Measurements from ENCODE around the gene ASIC3. TPM values are rescaled to one million over a fixed set of nuclear protein-coding genes. Genes with fewer than 3 reads are reported as not detected.
"Not testable (repeated sequence)": the region's sequence is repeated elsewhere in the genome, so short reads cannot be mapped to it uniquely, and the experiment has no call there.

ASIC3 gene
- total RNA-seq, 1 donor = 0.18 TPM

DNA sequence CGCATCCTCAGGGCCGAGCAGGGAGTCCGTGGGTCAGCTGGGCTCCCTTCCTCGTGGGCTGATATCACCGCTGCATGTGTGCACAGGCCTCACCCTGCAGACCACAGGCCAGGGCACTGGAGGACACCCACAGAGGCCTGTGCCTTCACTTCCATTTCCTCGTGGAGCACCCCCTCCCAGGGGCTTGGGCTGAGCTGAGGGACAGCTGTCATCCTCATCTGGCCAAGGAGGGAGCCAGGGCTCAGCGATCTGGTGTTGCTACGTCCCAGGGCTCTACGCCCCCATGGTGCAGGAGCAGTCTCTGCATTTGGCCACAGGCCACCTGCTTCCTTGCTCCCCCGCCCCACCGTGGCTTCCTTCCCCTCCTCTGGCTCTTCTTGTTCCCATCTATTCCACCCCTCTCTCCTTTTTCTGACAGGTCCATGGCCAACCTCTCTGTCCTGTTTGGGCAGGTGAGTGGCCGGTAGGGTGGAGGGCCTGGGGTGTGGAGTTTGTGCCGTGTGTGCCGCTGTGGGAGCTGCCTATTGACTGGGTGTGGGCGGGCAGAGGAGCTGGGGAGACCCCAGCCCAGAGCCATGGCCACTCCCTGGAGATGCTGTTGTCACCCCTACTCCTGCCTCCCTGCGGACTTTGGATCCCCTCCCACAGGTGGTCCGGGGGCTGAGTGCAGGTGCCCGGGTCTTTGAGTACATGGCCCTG lies 8.3 kb upstream of the ASIC3 start:
- TF ChIP-seq CTCF (IDR thresholded peaks at IDR 0.05; ENCODE audit: insufficient read depth, low read length) = no peak
- DNase-seq (ENCODE audit: low read depth) = no peak
- no peak overlapping the region for H3K4me3 ChIP-seq (ENCODE audit: low read depth, low read length)

DNA sequence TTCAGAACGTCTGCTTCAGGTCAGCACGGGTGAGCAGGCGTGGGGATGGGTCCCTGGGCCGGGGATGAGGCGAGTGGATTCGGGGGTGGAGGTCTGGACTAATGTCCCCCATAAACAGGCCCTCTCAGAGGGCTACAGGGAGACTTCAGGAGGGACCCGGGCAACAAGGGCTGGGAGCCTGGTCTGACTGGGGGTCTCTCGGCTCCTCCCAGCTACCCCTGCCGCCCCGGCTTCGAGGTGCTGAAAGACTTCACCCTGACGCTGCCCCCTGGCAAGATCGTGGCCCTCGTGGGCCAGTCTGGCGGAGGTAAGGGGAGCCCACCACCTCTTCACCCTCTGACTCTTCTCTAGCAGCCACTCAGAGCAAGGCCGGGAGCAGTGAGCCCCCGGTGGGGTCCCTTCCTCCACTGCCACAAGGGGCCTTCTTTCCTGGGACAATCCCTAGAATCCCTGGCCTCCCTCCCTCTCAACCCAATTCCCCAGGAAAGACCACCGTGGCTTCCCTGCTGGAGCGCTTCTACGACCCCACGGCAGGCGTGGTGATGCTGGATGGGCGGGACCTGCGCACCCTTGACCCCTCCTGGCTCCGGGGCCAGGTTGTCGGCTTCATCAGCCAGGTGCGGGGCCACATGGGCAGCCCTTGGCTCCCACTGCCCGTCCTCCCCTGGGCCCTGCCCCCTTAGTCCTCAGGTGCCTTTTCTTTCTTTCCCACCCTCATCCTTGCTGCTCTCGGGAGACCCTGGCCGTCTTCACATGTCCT lies 7.5 kb upstream of the ASIC3 start:
- TF ChIP-seq CTCF (IDR thresholded peaks at IDR 0.05; ENCODE audit: insufficient read depth, low read length) = no peak
- no peak for DNase-seq (ENCODE audit: low read depth)
- no peak overlapping the region for H3K4me3 ChIP-seq (ENCODE audit: low read depth, low read length)

DNA sequence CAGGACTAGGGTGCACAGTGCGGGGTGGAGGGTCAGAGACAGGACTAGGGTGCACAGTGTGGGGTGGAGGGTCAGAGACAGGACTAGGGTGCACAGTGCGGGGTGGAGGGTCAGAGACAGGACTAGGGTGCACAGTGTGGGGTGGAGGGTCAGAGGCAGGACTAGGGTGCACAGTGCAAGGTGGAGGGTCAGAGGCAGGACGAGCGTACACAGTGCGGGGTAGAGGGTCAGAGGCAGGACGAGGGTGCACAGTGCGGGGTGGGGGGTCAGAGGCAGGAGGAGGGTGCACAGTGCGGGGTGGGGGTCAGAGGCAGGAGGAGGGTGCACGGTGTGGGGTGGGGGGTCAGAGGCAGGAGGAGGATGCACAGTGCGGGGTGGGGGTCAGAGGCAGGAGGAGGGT lies 4.9 kb upstream of the ASIC3 start:
- not testable (repeated sequence) for H3K4me3 ChIP-seq (ENCODE audit: low read depth, low read length); DNase-seq (ENCODE audit: low read depth)

DNA sequence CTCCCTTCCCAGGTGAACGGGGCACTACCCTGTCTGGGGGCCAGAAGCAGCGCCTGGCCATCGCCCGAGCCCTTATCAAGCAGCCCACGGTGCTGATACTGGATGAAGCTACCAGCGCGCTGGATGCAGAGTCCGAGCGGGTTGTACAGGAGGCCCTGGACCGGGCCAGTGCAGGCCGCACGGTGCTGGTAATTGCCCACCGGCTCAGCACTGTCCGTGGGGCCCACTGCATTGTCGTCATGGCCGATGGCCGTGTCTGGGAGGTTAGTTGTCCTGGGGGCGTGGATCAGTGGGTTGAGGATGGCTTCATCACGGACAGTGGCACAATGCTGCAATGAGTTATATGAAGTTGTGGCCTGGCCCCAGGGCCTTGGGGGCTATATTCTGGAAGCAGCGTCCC lies 4.4 kb upstream of the ASIC3 start:
- no peak for DNase-seq (ENCODE audit: low read depth)
- no peak overlapping the region for H3K4me3 ChIP-seq (ENCODE audit: low read depth, low read length)
- no peak for TF ChIP-seq CTCF (IDR thresholded peaks at IDR 0.05; ENCODE audit: insufficient read depth, low read length)

GRCh38 chr7:151045262-151045661 lies 3.1 kb upstream of the ASIC3 start:
- no peak overlapping the region for H3K4me3 ChIP-seq (ENCODE audit: low read depth, low read length)
- DNase-seq (ENCODE audit: low read depth) = no peak
- no peak for TF ChIP-seq CTCF (IDR thresholded peaks at IDR 0.05; ENCODE audit: insufficient read depth, low read length)

DNA sequence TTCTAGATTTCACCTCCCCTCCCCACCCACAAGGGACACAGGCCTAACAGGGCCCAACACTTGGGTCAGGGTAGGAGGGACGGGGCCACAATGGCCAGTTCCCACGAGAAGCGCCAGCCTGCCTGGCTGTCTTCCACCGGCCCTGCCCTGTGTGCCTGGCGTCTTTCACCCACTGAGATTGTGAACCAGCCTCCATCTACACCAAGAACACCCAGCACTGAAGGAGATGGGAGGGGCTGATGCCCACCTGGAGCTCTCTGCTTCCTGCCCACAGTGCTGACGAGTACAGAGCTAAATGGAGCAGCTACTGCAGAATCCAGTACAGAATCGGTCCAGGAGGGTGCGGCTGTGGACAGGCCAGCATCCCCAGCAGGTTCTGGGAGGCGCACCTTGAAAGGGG lies 2.4 kb upstream of the ASIC3 start:
- no peak for DNase-seq (ENCODE audit: low read depth)
- no peak for TF ChIP-seq CTCF (IDR thresholded peaks at IDR 0.05; ENCODE audit: insufficient read depth, low read length)
- no peak overlapping the region for H3K4me3 ChIP-seq (ENCODE audit: low read depth, low read length)
